Body of pancreas (tissue), 4 donors: Measurements from ENCODE around the gene GMDS. TPM values are rescaled to one million over a fixed set of nuclear protein-coding genes. Genes with fewer than 3 reads are reported as not detected.

ENCODE experiments used
- ATAC-seq: fragments of 150-250 bp; one replicate; pipeline ENCODE4 v1.9.1; 2016
- DNase-seq, 4 donors: peaks; one replicate each; pipeline ENCODE4 v3.0.0-alpha.2; 2019
- H3K27ac ChIP-seq, 4 donors: fragments of 200-600 bp; sonication (generic); 1 replicate in 3 of 4; 2 replicates in 1 of 4; pipeline versions ENCODE4 v1.5.1 to v1.6.1; 2016 to 2019; ENCODE audit warnings: mild to moderate bottlenecking in 1 of 4, mixed read lengths in 1 of 4, moderate library complexity in 1 of 4
- H3K27me3 ChIP-seq, 2 donors: fragments of 200-600 bp; sonication (generic); one replicate each; pipeline ENCODE4 v1.6.0; 2016; ENCODE audit warnings: mild to moderate bottlenecking in 1 of 2
- H3K36me3 ChIP-seq, 2 donors: fragments of 200-600 bp; sonication (generic); replicated peaks in 1 of 2; 2 replicates each; pipeline ENCODE4 v1.5.1; 2016; ENCODE audit warnings: low read depth in 2 of 2; ENCODE audit not compliant: insufficient read depth in 1 of 2
- H3K4me1 ChIP-seq: fragments of 200-600 bp; sonication (generic); one replicate; pipeline ENCODE4 v1.6.0; 2016
- H3K4me3 ChIP-seq, 2 donors: fragments of 200-600 bp; sonication (generic); 1 replicate in 1 of 2; 2 replicates in 1 of 2; pipeline ENCODE4 v1.5.1; 2016 to 2019
- H3K9me3 ChIP-seq, 3 donors: fragments of 200-600 bp; sonication (generic); 1 replicate in 2 of 3; 2 replicates in 1 of 3; pipeline ENCODE4 v1.5.1; 2016
- CTCF ChIP-seq, 7 experiments: fragments of 450-650 bp in 4 of 7; fragments of 200-600 bp in 3 of 7; sonication (generic) in 3 of 7; IDR thresholded peaks; one replicate each; pipeline ENCODE4 v1.5.1; 2016 to 2019; ENCODE audit warnings: antibody characterized with exemption in 7 of 7
- POLR2A ChIP-seq, 3 donors: fragments of 450-650 bp; IDR thresholded peaks; one replicate each; pipeline ENCODE4 v1.6.1; 2016; ENCODE audit warnings: antibody characterized with exemption in 3 of 3, mild to moderate bottlenecking in 2 of 3
- WGBS, 2 donors: methylation state at CpG; one replicate each; pipeline ENCODE4 v1.1.5; 2017; 5-methylcytosine and 5-hydroxymethylcytosine counted together
- intact Hi-C: fragments of 100-400 bp; cut with DNase I; formaldehyde crosslinking; loops from one replicate; pipeline ENCODE4 v1.15.1; 2023
- total RNA-seq, 2 donors: library from RNA; depleted of rRNA; stranded (reverse); fragments of >200 nt; gene quantifications; one replicate each; pipeline ENCODE4 v1.1.0, GENCODE V29; 2016

The GMDS gene
- total RNA-seq, 2 donors from 2014 or later: 34.5 to 63.3 TPM

GRCh38 chr6:1870251-1870650 is 375.2 kb downstream of the GMDS start:
- Histone ChIP-seq H3K9me3 (no peaks in the 10 kb centered on the region), H3K4me3 (no peak overlapping the region), H3K27ac (no peak overlapping the region), H3K36me3 (no peaks in the 10 kb centered on the region), H3K27me3 (no peaks in the 10 kb centered on the region), H3K4me1 (peaks cover 32% of the 10 kb centered on the region)
- DNase-seq (no peak), ATAC-seq (no peak)
- intact Hi-C loops: no loop called here
- WGBS, 2 donors: 89 to 90% methylated on average over 5 of the region's 5 CpGs
- TF ChIP-seq POLR2A (IDR thresholded peaks at IDR 0.05) (no peak), CTCF (IDR thresholded peaks at IDR 0.05) (no peak)

GRCh38 chr6:1869769-1870168 is 375.6 kb downstream of the GMDS start:
- no peak for DNase-seq
- H3K36me3 ChIP-seq: no peaks in the 10 kb centered on the region
- no peak for ATAC-seq
- no peak for TF ChIP-seq CTCF (IDR thresholded peaks at IDR 0.05)
- TF ChIP-seq POLR2A (IDR thresholded peaks at IDR 0.05): no peak
- H3K4me1 ChIP-seq: peaks cover 33% of the 10 kb centered on the region
- no peak overlapping the region for H3K27ac ChIP-seq
- H3K4me3 ChIP-seq: no peak overlapping the region
- no peaks in the 10 kb centered on the region for H3K27me3 ChIP-seq
- 90 to 94% methylated on average over 6 of the region's 6 CpGs for WGBS, 2 donors
- H3K9me3 ChIP-seq: no peaks in the 10 kb centered on the region
- intact Hi-C loops: no loop called here

- Histone ChIP-seq H3K9me3 (no peaks in the 10 kb centered on the region), H3K27me3 (no peaks in the 10 kb centered on the region), H3K4me1 (peaks cover 37% of the 10 kb centered on the region), H3K36me3 (no peaks in the 10 kb centered on the region), H3K4me3 (no peak overlapping the region), H3K27ac (no peak overlapping the region)
- 90 to 94% methylated on average over 3 of the region's 3 CpGs for WGBS, 2 donors
- no peak for TF ChIP-seq POLR2A (IDR thresholded peaks at IDR 0.05)
- intact Hi-C loops: no loop called here
- ATAC-seq (no peak), DNase-seq (no peak)
These were observed 376.1 kb downstream of the GMDS start for GRCh38 chr6:1869308-1869707.

GRCh38 chr6:1868561-1869261 is 376.7 kb downstream of the GMDS start:
- ATAC-seq: no peak
- intact Hi-C loops: no loop called here

GRCh38 chr6:1867197-1867596 is 378.2 kb downstream of the GMDS start:
- Histone ChIP-seq H3K4me3 (no peak overlapping the region), H3K27me3 (no peaks in the 10 kb centered on the region), H3K9me3 (no peaks in the 10 kb centered on the region), H3K4me1 (peaks cover 31% of the 10 kb centered on the region), H3K27ac (no peak overlapping the region), H3K36me3 (no peaks in the 10 kb centered on the region)
- ATAC-seq: peak; percentile 39
- TF ChIP-seq CTCF (IDR thresholded peaks at IDR 0.05) (no peak), POLR2A (IDR thresholded peaks at IDR 0.05) (no peak)
- DNase-seq: no peak
- 15 to 17% methylated on average over 3 of the region's 3 CpGs for WGBS, 2 donors
- intact Hi-C loops: no loop called here

More at GRCh38 chr6:1868561-1869261, 376.7 kb downstream of the GMDS start:
- H3K27me3 ChIP-seq: no peaks in the 10 kb centered on the region
- no peaks in the 10 kb centered on the region for H3K36me3 ChIP-seq
- no peaks in the 10 kb centered on the region for H3K9me3 ChIP-seq
- no peak for TF ChIP-seq CTCF (IDR thresholded peaks at IDR 0.05)
- no peak for TF ChIP-seq POLR2A (IDR thresholded peaks at IDR 0.05)
- no peak overlapping the region for H3K27ac ChIP-seq
- H3K4me3 ChIP-seq: no peak overlapping the region
- DNase-seq: no peak
- 92% methylated on average over 4 of the region's 4 CpGs for WGBS, 2 donors
- peaks cover 38% of the 10 kb centered on the region for H3K4me1 ChIP-seq
